ENCODE results near the gene KRT31. TPM values are rescaled to one million over a fixed set of nuclear protein-coding genes. Genes with fewer than 3 reads are reported as not detected.
A peak's percentile ranks its signal among the peaks of the same experiment; 100 is the strongest.
"Not testable (repeated sequence)": the region's sequence is repeated elsewhere in the genome, so short reads cannot be mapped to it uniquely, and the experiment has no call there.

Gene KRT31
- polyA plus RNA-seq, 1 of the 3 experiments (the other 2 are of a cell fraction): 0.03 TPM

- WGBS (ENCODE audit: low lambda C conversion rate): 64% methylated on average over 9 of the region's 9 CpGs
- H3K79me2 ChIP-seq (ENCODE audit: insufficient read depth); H3K36me3 ChIP-seq (replicated peaks in 1 of 2; ENCODE audit: control insufficient read depth in 1 of 2, insufficient read depth in 2 of 2, low read length in 1 of 2); POLR2A ChIA-PET; H3K4me2 ChIP-seq; H3F3A ChIP-seq (replicated peaks; ENCODE audit: insufficient read depth); H3K9me2 ChIP-seq; H3K4me1 ChIP-seq (ENCODE audit: control insufficient read depth in 1 of 2, insufficient read depth in 2 of 2, low read depth in 1 of 2, low read length in 1 of 2); H2AFZ ChIP-seq (ENCODE audit: low read depth); DNase-seq; H3K9me3 ChIP-seq; H4K20me1 ChIP-seq (ENCODE audit: insufficient read depth); H3K27me3 ChIP-seq (ENCODE audit: insufficient read depth); H3K9ac ChIP-seq; H3K27ac ChIP-seq (ENCODE audit: low read depth in 2 of 2, low read length in 1 of 2); H3K4me3 ChIP-seq (ENCODE audit: low read depth in 2 of 2, low read length in 1 of 2): not testable (repeated sequence)
- CTCF ChIA-PET: interaction anchor here (0.6 to 1.0 kb wide), 4 partner anchors 10 to 236 kb away, joined by 3 to 4 read pairs (median 3); no protein-coding TSS in a partner anchor
Observed at GRCh38 chr17:41430376-41430775, 33.0 kb upstream of the KRT31 start.

- Histone ChIP-seq H3K27me3 (ENCODE audit: insufficient read depth) (no peaks in the 10 kb centered on the region), H3K4me2 (no peak overlapping the region), H3K4me1 (ENCODE audit: control insufficient read depth in 1 of 2, insufficient read depth in 2 of 2, low read depth in 1 of 2, low read length in 1 of 2) (no peaks in the 10 kb centered on the region), H3K9ac (no peak overlapping the region), H2AFZ (ENCODE audit: low read depth) (no peak overlapping the region), H3K27ac (ENCODE audit: low read depth in 2 of 2, low read length in 1 of 2) (no peak overlapping the region), H3K79me2 (ENCODE audit: insufficient read depth) (no peaks in the 10 kb centered on the region), H3K36me3 (replicated peaks in 1 of 2; ENCODE audit: control insufficient read depth in 1 of 2, insufficient read depth in 2 of 2, low read length in 1 of 2) (no peaks in the 10 kb centered on the region), H3K4me3 (ENCODE audit: low read depth in 2 of 2, low read length in 1 of 2) (no peak overlapping the region), H4K20me1 (ENCODE audit: insufficient read depth) (no peaks in the 10 kb centered on the region), H3F3A (replicated peaks; ENCODE audit: insufficient read depth) (no peaks in the 10 kb centered on the region), H3K9me3 (no peaks in the 10 kb centered on the region), H3K9me2 (no peaks in the 10 kb centered on the region)
- TF ChIP-seq GATA2 (CRISPR knock-in tag; IDR thresholded peaks at IDR 0.05): no peak
- TF ChIP-seq TEAD4 (IDR thresholded peaks at IDR 0.05; ENCODE audit: borderline replicate concordance, insufficient read depth): no peak
- ChIA-PET CTCF (interaction anchor here (0.7 to 1.0 kb wide), 2 partner anchors 119 to 236 kb away, joined by 3 to 4 read pairs; no protein-coding TSS in a partner anchor), POLR2A (no interaction called here)
- WGBS (ENCODE audit: low lambda C conversion rate): 62% methylated on average over 7 of the region's 7 CpGs
- no peak for DNase-seq
Observed at GRCh38 chr17:41429667-41430066, 32.3 kb upstream of the KRT31 start.

GRCh38 chr17:41428591-41429291 lies 31.3 kb upstream of the KRT31 start:
- no peaks in the 10 kb centered on the region for H3K9me3 ChIP-seq
- H3K9me2 ChIP-seq: no peaks in the 10 kb centered on the region
- no peaks in the 10 kb centered on the region for H3F3A ChIP-seq (replicated peaks; ENCODE audit: insufficient read depth)
- no peak overlapping the region for H3K4me3 ChIP-seq (ENCODE audit: low read depth in 2 of 2, low read length in 1 of 2)
- no peak overlapping the region for H3K4me2 ChIP-seq
- H3K4me1 ChIP-seq (ENCODE audit: control insufficient read depth in 1 of 2, insufficient read depth in 2 of 2, low read depth in 1 of 2, low read length in 1 of 2): no peaks in the 10 kb centered on the region
- ChIA-PET CTCF (no interaction called here), POLR2A (no interaction called here)
- no peak overlapping the region for H3K9ac ChIP-seq
- H3K36me3 ChIP-seq (replicated peaks in 1 of 2; ENCODE audit: control insufficient read depth in 1 of 2, insufficient read depth in 2 of 2, low read length in 1 of 2): no peaks in the 10 kb centered on the region
- H2AFZ ChIP-seq (ENCODE audit: low read depth): no peak overlapping the region
- 0 out of 2 replicates have a peak, but pooled peaks have one; percentile 8 for TF ChIP-seq FOSL2 (IDR thresholded peaks at IDR 0.05; ENCODE audit: borderline replicate concordance, low read depth)
- TF ChIP-seq NFIC (IDR thresholded peaks at IDR 0.05; ENCODE audit: borderline replicate concordance): no peak
- H4K20me1 ChIP-seq (ENCODE audit: insufficient read depth): no peaks in the 10 kb centered on the region
- no peaks in the 10 kb centered on the region for H3K27me3 ChIP-seq (ENCODE audit: insufficient read depth)
- H3K79me2 ChIP-seq (ENCODE audit: insufficient read depth): no peaks in the 10 kb centered on the region
- WGBS (ENCODE audit: low lambda C conversion rate): 56% methylated on average over 4 of the region's 4 CpGs
- no peak overlapping the region for H3K27ac ChIP-seq (ENCODE audit: low read depth in 2 of 2, low read length in 1 of 2)
- DNase-seq: no peak

- H3K9me3 ChIP-seq: no peaks in the 10 kb centered on the region
- POLR2A ChIA-PET: no interaction called here
- peaks cover 4% of the 10 kb centered on the region for H3F3A ChIP-seq (replicated peaks; ENCODE audit: insufficient read depth)
- no peaks in the 10 kb centered on the region for H4K20me1 ChIP-seq (ENCODE audit: insufficient read depth)
- DNase-seq: no peak
- no peak within 1 kb of the TSS for H3K4me3 ChIP-seq (ENCODE audit: low read depth in 2 of 2, low read length in 1 of 2)
- CTCF ChIA-PET: interaction anchor here (0.9 kb wide), 1 partner anchor 124 kb away, joined by 3 read pairs; no protein-coding TSS in a partner anchor
- no peak within 1 kb of the TSS for H3K27ac ChIP-seq (ENCODE audit: low read depth in 2 of 2, low read length in 1 of 2)
- no peaks in the 10 kb centered on the region for H3K9me2 ChIP-seq
- H3K27me3 ChIP-seq (ENCODE audit: insufficient read depth): no peaks in the 10 kb centered on the region
- TF ChIP-seq NRF1 (IDR thresholded peaks at IDR 0.05; ENCODE audit: low read depth, low read length) (no peak), GABPA (IDR thresholded peaks at IDR 0.05; ENCODE audit: low read depth) (no peak), GATA2 (CRISPR knock-in tag; IDR thresholded peaks at IDR 0.05) (no peak), POLR2AphosphoS5 (IDR thresholded peaks at IDR 0.05; ENCODE audit: low read depth, low read length) (no peak), REST (IDR thresholded peaks at IDR 0.05; ENCODE audit: low read depth, low read length) (no peak), TAF1 (IDR thresholded peaks at IDR 0.05; ENCODE audit: borderline replicate concordance, low read depth, low read length) (no peak), FOXJ3 (CRISPR knock-in tag; IDR thresholded peaks at IDR 0.05) (no peak), TEAD4 (IDR thresholded peaks at IDR 0.05; ENCODE audit: borderline replicate concordance, insufficient read depth) (no peak)
- no peak within 1 kb of the TSS for H3K9ac ChIP-seq
- WGBS (ENCODE audit: low lambda C conversion rate): 32% methylated on average over 8 of the region's 13 CpGs
- H3K4me1 ChIP-seq (ENCODE audit: control insufficient read depth in 1 of 2, insufficient read depth in 2 of 2, low read depth in 1 of 2, low read length in 1 of 2): peaks cover 0 to 22% of the 10 kb centered on the region in 2 experiments; a peak in 2 of 4 replicates
- no peak within 1 kb of the TSS for H3K4me2 ChIP-seq
- H3K79me2 ChIP-seq (ENCODE audit: insufficient read depth): no peaks in the 10 kb centered on the region
- H3K36me3 ChIP-seq (replicated peaks in 1 of 2; ENCODE audit: control insufficient read depth in 1 of 2, insufficient read depth in 2 of 2, low read length in 1 of 2): no peaks in the 10 kb centered on the region
- H2AFZ ChIP-seq (ENCODE audit: low read depth): no peak within 1 kb of the TSS
Observed at GRCh38 chr17:41424111-41424635, 26.8 kb upstream of the KRT31 start, which contains the start of gene KRT37. TSS of gene KRT37 (minus strand) at chr17:41424585. CDS start at chr17:41424523, 62 bp downstream.
